Measurements from ENCODE around the gene KRTAP12-3. TPM values are rescaled to one million over a fixed set of nuclear protein-coding genes. Genes with fewer than 3 reads are reported as not detected.
"Not testable (repeated sequence)": the region's sequence is repeated elsewhere in the genome, so short reads cannot be mapped to it uniquely, and the experiment has no call there.

Gene KRTAP12-3
- polyA plus RNA-seq, 1 donor from 2014 or later, result not detected

DNA sequence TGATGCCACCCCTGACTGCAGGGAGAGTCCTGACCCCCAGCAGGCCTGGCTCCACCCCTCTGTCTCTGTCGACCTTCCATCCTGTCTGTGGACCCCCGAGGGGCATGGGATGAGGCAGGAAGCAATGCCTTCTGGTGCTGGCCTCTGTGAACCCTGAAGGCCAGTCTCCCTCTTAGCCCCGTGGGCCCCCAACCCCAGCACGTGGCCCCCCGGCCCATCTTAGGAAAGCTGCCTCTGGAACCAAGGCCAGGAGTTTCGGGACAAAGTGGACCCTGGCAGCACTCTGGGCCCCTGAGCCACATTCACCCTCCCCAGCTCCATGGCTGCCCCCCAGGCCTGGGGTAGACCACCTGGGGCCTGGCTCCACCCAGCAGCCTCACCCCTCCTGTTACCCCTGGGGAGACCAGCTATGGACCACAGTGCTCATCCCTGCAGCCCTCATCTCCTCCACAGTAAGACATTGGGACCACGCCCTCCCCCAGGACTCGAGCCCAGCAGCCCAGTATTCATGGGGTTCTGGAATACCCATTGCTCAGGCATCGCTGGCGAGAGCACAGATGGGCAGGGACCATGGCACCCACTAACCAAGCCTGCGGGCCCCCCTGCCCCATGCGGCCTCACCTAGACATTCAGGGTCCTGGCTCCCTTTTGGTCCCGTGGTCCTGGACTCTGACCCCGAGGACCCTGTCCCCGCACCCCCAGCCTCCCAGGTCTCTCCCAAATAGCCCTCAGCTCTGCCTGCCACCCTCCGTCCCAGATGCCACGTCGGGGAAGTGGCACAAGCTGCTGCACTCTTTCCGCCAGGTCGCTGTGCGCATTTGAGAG is 19.0 kb upstream of the KRTAP12-3 start:
- H2AFZ ChIP-seq (ENCODE audit: low read depth, low read length); H3K4me3 ChIP-seq (ENCODE audit: low read length); H3F3A ChIP-seq (ENCODE audit: insufficient read depth, low read length, poor library complexity, severe bottlenecking); H3K9me2 ChIP-seq (ENCODE audit: insufficient read depth, low read length); H3K9ac ChIP-seq (ENCODE audit: low read length); H3K36me3 ChIP-seq (ENCODE audit: insufficient read depth, low read length); H3K27me3 ChIP-seq (ENCODE audit: insufficient read depth, low read depth, low read length); H4K20me1 ChIP-seq (ENCODE audit: insufficient read depth); H3K79me2 ChIP-seq (replicated peaks; ENCODE audit: insufficient read depth, low read length); H3K27ac ChIP-seq (ENCODE audit: low read length); H3K4me2 ChIP-seq (ENCODE audit: low read length); H3K9me3 ChIP-seq (ENCODE audit: low read length): not testable (repeated sequence)

DNA sequence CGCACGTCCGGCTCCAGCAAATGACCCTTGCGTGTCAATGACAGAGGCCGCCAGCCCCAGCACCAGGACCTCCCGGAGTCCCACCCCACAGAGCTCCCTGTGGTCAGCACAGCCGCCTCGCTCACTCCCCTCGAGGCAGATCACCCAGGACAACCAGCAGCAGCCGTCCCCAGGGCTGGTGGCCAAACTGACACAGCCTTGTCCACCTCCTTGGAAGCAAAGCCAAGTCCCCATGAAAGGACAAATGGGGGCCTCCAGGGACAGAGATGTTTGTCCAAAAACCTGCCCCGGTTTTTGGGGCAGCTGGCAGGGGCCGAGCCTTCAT is 18.4 kb upstream of the KRTAP12-3 start:
- H3K9me2 ChIP-seq (ENCODE audit: insufficient read depth, low read length), result no peaks in the 10 kb centered on the region
- no peaks in the 10 kb centered on the region for H4K20me1 ChIP-seq (ENCODE audit: insufficient read depth)
- no peak overlapping the region for H3K4me2 ChIP-seq (ENCODE audit: low read length)
- no peak overlapping the region for H2AFZ ChIP-seq (ENCODE audit: low read depth, low read length)
- H3K9ac ChIP-seq (ENCODE audit: low read length), result no peak overlapping the region
- H3K27ac ChIP-seq (ENCODE audit: low read length), result no peak overlapping the region
- no peak overlapping the region for H3K4me3 ChIP-seq (ENCODE audit: low read length)
- no peaks in the 10 kb centered on the region for H3F3A ChIP-seq (ENCODE audit: insufficient read depth, low read length, poor library complexity, severe bottlenecking)
- no peaks in the 10 kb centered on the region for H3K27me3 ChIP-seq (ENCODE audit: insufficient read depth, low read depth, low read length)
- peaks cover 4% of the 10 kb centered on the region for H3K9me3 ChIP-seq (ENCODE audit: low read length)
- TF ChIP-seq, protein P1, sequence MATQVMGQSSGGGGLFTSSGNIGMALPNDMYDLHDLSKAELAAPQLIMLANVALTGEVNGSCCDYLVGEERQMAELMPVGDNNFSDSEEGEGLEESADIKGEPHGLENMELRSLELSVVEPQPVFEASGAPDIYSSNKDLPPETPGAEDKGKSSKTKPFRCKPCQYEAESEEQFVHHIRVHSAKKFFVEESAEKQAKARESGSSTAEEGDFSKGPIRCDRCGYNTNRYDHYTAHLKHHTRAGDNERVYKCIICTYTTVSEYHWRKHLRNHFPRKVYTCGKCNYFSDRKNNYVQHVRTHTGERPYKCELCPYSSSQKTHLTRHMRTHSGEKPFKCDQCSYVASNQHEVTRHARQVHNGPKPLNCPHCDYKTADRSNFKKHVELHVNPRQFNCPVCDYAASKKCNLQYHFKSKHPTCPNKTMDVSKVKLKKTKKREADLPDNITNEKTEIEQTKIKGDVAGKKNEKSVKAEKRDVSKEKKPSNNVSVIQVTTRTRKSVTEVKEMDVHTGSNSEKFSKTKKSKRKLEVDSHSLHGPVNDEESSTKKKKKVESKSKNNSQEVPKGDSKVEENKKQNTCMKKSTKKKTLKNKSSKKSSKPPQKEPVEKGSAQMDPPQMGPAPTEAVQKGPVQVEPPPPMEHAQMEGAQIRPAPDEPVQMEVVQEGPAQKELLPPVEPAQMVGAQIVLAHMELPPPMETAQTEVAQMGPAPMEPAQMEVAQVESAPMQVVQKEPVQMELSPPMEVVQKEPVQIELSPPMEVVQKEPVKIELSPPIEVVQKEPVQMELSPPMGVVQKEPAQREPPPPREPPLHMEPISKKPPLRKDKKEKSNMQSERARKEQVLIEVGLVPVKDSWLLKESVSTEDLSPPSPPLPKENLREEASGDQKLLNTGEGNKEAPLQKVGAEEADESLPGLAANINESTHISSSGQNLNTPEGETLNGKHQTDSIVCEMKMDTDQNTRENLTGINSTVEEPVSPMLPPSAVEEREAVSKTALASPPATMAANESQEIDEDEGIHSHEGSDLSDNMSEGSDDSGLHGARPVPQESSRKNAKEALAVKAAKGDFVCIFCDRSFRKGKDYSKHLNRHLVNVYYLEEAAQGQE (IDR thresholded peaks at IDR 0.05; ENCODE audit: borderline replicate concordance), result no peak
- TF ChIP-seq SMC3 (conservative IDR thresholded peaks at IDR 0.05; ENCODE audit: poor library complexity) (no peak), TAF1 (IDR thresholded peaks at IDR 0.05; ENCODE audit: low read depth) (no peak), POLR2AphosphoS5 (IDR thresholded peaks at IDR 0.05) (no peak), MXI1 (conservative IDR thresholded peaks at IDR 0.05; ENCODE audit: poor library complexity, severe bottlenecking) (no peak), EZH2 (IDR thresholded peaks at IDR 0.05; ENCODE audit: borderline replicate concordance, insufficient read depth, low read length, poor library complexity, severe bottlenecking) (no peak), RAD21 (conservative IDR thresholded peaks at IDR 0.05) (no peak), EP300 (conservative IDR thresholded peaks at IDR 0.05; ENCODE audit: poor library complexity, severe bottlenecking) (no peak)
- TF ChIP-seq, protein P2, sequence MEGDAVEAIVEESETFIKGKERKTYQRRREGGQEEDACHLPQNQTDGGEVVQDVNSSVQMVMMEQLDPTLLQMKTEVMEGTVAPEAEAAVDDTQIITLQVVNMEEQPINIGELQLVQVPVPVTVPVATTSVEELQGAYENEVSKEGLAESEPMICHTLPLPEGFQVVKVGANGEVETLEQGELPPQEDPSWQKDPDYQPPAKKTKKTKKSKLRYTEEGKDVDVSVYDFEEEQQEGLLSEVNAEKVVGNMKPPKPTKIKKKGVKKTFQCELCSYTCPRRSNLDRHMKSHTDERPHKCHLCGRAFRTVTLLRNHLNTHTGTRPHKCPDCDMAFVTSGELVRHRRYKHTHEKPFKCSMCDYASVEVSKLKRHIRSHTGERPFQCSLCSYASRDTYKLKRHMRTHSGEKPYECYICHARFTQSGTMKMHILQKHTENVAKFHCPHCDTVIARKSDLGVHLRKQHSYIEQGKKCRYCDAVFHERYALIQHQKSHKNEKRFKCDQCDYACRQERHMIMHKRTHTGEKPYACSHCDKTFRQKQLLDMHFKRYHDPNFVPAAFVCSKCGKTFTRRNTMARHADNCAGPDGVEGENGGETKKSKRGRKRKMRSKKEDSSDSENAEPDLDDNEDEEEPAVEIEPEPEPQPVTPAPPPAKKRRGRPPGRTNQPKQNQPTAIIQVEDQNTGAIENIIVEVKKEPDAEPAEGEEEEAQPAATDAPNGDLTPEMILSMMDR (IDR thresholded peaks at IDR 0.05; ENCODE audit: poor library complexity, severe bottlenecking), result no peak
- no peaks in the 10 kb centered on the region for H3K79me2 ChIP-seq (replicated peaks; ENCODE audit: insufficient read depth, low read length)
- no peaks in the 10 kb centered on the region for H3K36me3 ChIP-seq (ENCODE audit: insufficient read depth, low read length)

Data from neural cell (in vitro differentiated cells).